Measurements from ENCODE around the gene HOMER2. TPM values are rescaled to one million over a fixed set of nuclear protein-coding genes. Genes with fewer than 3 reads are reported as not detected.
"Not testable (repeated sequence)": the region's sequence is repeated elsewhere in the genome, so short reads cannot be mapped to it uniquely, and the experiment has no call there.

The HOMER2 gene
- 59.0 TPM for total RNA-seq (ENCODE audit: insufficient read depth, low replicate concordance)

DNA sequence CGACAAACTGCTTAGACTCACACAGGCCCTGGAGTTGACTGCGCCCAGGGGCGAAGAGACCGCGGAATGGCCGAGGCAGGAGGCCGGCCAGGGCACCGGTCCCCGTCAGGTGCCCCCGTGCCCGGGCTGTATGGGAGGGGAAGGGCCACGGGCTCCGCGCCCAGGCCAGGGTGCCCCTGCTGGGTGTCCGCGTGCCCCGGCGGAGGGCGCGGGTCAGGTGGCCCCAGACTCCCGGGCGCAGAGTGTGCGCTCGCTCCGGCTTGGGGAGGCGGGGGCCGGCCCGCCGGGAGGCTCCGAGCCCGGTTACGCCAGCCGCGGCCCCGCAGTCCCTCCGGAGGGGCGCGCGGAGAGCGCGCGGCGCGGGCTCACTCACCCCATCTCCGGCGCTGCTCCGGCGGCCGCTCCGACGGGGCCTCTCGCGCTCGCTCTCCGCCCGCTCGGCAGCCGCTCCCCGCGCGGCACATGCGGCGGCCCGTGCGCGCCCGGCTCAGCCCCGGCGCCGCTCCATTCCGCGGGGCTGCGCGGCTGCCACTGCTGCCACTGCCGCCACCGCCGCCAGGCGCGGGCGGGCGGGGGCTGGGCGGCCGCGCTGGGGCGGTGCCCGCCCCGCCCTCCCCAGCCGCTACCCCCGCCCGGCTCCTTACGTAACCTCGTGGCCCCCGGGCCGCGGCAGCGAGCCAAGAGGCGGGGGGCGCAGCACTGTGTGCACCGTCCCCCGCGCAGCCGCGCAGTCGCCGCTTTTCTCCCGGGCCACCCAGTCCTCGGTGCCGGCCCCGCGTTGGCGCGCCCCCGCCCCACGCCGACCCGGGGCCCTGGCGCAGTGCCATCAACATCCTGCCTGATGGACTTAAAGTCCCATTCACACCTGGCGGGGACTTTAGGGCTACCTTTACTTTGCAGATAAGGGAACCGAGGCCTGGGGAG is at the start of gene HOMER2:
TSS of gene HOMER2 (minus strand) at position 563 of the 924 bp plus-strand sequence. CDS start at position 378, 185 bp downstream.
- peak; percentile 7 for DNase-seq (ENCODE audit: low spot score)

DNA sequence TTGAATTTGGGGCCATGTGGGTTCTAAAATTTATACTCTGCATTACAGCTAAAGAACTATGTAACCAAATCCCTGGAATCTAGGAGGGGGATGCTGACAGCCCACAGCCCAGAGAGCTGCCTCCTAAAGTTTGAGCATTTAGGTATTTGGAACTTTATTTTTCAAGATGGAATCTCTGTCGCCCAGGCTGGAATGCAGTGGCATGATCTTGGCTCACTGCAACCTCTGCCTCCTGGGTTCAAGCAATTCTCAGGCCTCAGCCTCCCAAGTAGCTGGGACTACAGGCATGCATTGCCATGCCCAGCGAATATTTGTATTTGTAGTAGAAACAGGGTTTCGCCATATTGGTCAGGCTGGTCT is 48.1 kb upstream of the HOMER2 start:
- DNase-seq (ENCODE audit: low spot score): not testable (repeated sequence)

DNA sequence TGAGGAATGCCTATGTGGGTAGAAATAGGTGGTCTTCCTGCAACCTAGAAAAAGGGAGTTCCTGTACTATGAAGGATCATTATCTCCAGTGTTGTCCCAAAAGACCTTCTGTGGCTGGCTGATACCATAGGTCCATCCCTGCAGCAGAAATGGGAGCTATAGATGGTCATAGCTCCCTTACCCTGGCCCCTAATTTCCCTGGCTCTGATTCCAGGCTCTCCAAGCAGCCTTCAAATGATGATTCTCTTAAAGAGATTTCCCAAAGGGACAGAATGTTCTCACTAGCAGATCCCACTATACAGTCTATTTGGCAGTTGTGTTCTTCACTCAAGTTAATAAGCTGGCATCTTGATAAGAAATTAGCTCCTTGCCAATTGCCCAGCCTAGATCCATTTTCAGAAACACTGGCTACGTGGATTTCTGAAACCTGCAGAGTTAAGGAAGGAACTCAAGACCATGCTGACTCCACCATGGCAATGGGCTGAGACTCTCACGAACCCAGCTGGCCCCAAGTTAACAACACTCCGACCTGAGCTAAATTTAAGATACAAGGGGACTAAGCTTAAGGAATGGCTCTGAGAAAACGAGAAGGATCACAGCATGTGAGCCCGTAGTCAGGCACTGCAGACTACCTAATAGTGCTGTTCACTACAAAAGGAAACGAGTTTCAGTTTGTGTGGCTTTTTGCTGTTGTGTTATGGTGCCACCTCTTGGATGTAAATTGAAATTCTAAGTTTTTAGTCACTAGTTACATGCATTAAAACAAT is 47.6 kb upstream of the HOMER2 start:
- DNase-seq (ENCODE audit: low spot score): peak; percentile 64

DNA sequence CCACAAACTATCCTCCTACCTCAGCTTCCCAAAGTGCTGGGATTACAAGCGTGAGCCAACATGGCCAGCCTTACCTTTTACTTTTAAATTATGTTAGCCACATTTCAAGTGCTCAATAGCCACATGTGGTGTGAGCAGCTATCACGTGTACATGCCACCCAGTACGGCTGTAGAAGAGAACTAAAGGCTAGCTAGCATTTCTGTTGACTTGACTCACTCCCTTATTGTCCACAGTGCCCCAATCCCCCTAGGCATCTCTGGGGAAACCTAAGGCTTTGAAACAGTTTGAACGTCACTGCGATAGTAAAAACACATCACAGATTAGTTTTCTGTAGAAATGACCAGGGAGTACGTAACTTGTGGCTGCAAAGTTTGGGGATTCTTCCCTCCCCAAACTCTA is 46.9 kb upstream of the HOMER2 start:
- DNase-seq (ENCODE audit: low spot score): no peak

DNA sequence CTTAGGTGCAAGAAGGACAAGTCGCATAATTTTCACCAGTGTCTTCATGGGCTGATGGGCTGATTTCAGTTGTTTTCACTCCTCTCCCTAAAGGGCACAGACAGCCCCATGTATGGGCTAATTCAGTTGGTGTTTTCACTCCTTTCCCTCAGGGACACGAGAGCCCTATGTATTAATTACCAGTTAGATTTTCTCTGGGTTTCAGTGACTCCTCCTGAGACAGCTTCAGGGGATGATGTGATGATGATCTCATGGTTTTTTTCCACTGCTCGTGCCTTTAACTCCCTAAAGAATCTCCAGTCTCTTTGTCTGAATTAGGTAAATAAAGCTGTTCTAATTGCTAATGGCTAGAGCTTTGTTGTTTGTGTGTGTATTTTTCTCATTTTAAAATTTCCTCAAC is 43.4 kb upstream of the HOMER2 start:
- DNase-seq (ENCODE audit: low spot score): no peak

DNA sequence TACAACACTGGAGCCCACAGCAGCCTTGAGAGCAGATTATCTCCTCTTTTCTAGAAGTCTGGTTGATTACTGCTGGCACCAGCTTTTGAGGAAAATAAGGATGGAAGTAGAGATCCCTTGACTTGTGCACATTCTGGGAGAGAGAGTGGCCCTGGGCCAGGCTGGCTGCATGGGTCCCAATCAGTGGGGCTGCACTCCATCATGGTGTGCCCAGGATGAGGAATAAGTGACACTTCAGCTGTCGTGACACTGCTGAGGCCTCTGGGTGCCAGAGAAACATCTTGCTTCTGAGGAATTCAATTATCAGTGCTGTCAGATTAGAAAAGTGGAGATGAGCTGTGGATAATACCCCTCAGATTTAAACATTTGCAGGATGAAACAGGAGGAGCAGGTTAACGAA is 42.6 kb upstream of the HOMER2 start:
- no peak for DNase-seq (ENCODE audit: low spot score)

DNA sequence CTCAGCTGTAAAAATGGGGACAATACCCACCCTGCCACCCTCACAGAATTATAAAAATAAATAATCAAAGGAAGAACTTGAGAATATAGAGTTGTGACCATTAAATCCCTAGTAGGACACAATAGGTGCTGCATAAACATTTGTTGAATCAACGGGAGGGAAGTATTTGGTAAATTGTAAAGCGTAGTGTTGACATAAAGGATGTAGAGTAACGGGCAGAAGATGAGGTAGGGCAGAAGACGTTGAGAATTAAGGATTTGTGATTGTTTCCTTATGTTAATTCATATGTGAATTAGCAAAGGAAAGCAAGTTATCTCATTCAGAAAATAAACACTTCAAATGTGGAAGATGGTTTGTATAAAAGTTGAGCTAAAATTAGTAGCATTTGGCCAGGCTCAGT is 40.6 kb upstream of the HOMER2 start:
- DNase-seq (ENCODE audit: low spot score): no peak

DNA sequence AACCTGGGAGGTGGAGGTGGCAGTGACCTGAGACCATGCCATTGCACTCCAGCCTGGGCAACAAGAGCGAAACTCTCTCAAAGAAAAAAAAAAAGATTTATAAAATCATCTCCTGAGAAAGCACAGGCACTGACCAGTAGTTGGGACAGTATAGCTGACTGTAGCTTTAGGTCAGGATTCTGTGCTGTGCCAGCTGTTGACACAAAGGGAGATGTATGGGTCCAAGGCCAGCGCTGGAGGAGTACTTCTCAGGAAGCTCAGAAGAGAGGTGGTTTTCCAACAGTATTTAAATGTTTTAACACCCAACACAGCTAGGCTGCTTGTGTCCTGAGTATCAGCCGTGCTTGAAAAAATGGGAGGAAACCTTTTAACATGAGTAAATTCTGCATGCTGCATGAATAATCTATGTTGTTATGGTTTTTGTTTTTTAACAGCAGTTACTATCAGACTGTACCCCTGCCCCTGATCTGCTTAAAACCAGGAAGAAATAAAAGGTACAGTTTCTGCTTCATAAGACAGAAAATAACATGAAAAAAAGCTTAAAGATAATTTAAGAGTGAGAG is 40.0 kb upstream of the HOMER2 start:
- DNase-seq (ENCODE audit: low spot score): no peak

DNA sequence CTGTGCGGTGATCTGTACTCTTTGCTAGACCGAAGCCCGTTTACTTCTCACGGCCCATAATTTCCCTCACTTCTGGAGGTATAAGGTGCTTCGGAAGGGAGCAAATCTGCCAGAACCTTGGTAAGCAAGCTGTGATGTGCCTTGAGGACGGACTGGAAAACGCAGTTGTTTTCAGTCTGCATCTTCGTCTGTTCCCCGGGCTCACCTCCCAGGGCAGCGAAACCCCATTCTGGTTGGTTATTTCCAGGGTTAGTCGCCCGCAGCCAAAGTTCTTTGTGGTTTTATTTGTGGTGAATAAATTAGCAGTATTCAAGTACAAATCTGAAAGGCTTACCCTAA is 33.9 kb upstream of the HOMER2 start:
- DNase-seq (ENCODE audit: low spot score): no peak

DNA sequence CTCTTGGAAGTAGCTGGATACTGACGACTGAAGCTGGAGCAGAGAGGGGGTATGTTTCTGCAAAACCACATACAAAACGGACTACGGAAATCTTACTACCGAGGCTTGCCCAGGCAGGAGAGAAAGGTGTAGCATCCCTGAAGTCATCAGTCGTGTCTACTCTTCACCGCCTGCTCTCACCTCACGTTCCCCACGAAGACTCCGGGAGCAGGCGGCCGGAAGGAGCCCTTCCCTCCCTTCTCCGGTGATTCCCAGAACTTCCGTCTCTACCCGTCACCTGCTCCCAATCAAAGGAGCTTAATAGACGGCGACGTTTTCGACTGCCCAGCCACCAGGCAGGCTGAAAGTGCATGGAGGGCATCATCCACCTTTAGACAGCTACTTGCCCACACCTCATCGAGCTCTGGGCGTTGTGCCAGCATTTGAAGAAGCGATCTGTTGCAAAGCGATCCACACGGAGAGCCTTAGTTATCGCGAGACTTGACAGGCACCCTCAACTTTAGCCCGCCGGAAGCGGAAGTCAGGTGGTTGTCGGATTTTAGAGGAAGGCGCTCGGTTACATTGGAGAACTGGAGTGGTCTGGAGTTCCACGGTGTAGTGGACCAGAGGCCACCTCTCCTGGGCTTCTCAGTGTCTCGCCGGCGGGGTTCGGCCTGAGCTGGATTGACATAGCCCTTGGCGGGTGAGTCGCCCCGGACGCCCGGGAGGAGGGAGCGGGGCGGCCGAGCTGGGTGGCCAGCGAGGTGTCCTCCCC is 33.3 kb upstream of the HOMER2 start, which contains the start of gene RAMAC:
TSS of gene RAMAC (plus strand) at position 523 of the 754 bp plus-strand sequence. CDS start 2,809 bp downstream, outside the sequence.
- DNase-seq (ENCODE audit: low spot score): peak; percentile 98

DNA sequence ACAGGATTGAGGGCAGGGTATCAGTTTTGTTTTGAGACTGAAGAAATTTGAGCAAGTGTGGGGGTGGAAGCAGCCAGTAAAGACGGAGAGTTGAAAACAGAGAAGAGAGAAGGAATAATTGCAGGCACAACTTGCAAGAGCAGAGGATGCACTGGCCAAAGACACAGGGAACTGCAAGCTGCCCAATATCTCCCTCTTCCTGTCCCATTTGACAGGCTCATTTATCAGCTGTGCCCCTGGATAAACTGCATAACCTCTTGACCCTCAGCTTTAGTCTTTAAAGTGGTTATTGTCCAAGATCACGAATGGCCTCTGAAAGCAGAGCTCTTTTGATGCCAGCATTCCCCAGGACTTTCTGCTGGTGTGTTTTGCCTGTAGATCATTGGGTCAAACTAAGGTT is 28.5 kb upstream of the HOMER2 start:
- DNase-seq (ENCODE audit: low spot score): no peak

DNA sequence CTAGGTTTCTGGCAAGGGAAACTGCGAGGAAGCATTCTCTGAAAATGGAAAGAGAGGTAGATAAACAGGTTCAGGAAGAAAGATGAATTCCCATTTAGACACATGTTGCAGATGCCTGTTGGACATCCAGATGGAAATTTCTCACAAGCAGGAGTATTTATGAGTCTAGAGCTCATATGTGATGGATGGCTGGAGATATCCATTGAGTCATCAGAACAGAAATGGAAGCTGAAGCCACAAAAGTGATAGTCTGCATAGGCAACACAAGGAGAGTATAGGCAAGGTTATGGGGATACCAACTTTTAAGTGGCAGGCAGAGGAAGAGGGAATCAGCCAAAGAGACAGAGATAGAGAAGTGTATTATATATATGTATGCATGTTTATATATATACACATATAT is 27.2 kb upstream of the HOMER2 start:
- DNase-seq (ENCODE audit: low spot score): no peak

DNA sequence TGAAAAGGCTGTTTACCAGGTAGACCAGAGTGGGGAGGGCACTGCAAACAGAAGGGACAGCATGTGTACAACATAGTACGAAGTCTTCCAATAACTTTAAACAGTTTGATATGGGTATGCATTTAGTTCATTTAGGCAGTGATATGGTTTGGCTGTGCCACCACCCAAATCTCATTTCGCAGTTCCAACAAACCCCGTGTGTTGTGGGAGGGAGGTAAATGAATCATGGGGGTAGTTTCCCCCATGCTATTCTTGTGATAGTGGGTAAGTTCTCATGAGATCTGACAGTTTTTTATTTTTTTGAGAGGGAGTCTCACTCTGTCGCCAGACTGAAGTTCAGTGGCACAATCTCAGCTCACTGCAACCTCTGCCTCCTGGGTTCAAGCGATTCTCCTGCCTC is 25.9 kb upstream of the HOMER2 start:
- no peak for DNase-seq (ENCODE audit: low spot score)

DNA sequence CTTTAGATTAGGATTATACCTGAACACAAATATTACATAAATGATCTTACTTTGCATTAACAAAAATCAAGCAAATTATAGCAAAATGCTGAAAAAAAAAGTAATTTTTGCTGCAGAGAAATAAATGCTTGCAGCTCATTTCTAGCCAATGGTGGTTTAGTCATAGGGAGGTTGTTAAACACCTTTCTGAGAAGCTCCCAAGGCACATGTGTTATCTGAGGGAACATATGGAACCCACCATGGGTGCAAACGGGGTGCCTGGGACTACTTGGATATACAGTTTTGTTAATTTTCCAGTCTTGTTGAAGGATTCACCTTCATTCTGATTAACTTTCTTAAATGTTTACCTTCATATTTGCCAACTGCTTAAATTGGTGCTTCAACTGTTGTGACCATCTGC is 24.6 kb upstream of the HOMER2 start:
- no peak for DNase-seq (ENCODE audit: low spot score)

DNA sequence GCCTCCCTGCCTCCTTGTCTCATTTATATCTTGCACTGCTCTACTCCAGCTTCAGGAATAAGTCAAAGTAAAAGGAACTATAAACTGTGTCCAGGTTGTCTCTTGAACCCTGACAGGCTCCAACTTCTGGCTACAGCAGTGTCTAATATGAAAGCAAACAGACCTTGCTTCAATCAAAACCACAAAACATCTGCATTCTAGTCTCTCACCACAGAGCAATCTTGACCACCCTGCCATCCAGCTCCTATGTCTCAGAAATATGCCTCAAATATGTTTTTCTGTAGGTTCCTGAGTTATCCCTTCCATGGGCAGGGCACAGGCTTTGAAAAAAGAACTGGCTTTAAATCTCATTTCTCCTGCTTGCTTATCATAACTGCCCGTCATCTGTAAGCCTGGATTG is 20.5 kb upstream of the HOMER2 start:
- DNase-seq (ENCODE audit: low spot score): no peak

DNA sequence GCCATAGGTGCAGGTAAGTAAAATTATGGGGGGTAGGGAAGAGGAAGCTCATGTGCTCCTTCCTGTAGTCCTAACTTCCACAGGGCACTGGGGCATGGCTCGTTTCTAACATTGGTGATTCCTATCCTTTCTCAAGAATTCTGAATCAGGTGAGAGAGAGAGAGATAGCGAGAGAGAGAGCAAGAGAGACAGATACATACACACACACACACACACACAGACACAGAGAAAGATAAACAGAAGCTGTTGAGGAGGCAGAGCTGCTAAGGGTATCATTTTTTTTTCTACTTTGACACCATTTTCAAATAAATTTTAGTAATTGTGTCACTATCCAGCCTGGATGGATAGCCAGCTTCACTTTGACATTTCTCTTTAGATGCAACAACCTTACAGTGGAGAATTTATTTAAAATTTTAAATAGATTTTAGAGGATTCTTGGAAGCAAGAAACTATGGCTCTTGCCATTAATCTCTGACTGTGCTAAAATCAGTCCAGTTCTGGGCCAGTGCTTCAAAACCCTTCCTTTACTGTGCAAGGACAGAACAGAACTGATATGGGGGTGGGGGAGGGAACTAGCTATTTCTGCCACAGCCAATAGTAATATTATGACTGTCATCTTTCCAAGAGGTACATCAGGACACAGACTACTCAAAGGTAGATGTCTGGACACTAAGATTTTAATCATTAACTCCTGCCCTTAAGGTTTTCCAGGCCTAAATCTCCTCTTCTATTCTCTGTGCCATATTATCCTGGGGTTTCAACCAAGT is 18.9 kb upstream of the HOMER2 start:
- DNase-seq (ENCODE audit: low spot score): no peak

DNA sequence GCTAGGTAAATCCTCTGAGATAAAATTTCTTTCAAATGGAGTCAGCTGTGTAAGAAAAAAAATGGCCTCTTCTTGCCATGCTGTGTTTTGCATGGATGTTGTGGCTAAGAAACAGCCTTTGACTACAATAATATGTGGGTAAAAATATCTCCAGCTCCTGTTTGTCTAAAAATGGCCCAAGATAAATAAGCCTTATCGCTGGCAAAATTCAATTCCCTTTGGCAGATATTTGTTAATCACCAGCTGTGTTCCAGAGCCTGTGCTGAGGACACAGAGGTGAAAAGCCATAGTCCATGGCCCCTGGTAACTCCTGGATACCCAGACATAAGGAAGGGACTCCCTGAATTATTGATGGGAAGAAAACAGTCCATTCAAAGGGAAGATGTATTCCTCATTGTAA is 18.2 kb upstream of the HOMER2 start:
- no peak for DNase-seq (ENCODE audit: low spot score)

DNA sequence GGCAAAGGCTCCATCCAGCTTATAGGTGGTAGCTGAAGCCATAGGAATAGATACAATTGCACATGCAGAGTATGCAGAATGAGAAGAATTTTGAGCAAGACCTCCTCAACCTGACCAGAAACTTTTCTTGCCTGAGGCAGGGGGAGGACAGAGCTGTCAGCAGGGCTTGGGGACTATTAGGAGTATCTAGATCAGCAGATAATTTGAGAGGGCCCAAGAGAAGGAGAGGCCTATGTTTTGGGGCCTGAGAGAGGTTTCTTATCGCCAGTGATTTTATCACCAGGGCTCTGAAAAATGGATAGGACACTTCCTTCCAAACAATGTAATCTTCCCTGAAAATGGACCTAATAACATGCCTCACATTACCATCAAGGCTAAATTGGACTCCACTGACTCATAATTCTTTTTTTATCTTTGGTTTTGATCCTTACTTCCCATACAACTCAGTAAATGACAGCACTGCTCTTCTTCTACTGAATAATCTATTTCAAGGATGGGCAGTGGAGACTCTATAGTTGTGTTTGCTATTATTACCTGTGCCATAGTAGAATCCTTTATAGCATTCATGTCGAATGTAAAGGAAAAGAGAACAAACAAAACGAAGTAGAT is 17.7 kb upstream of the HOMER2 start:
- no peak for DNase-seq (ENCODE audit: low spot score)

DNA sequence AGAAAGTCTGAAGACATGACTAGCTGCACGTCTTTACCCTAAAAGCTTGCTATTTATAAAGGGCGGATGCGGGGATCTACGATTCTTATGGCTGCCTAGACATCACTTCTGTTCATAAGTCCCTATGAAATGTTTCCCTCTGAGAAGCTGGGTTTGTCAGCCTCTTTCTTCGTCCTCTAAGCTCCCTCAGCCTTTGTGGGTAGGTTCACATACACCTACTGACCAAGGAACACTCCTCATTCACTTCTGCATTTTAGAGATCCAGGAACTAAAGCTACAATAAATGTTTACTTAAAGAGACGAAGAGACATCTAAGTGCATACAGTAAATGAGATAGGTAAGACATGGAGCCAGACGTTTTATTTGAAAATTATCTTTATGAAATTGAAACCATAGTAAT is 16.8 kb upstream of the HOMER2 start:
- no peak for DNase-seq (ENCODE audit: low spot score)

DNA sequence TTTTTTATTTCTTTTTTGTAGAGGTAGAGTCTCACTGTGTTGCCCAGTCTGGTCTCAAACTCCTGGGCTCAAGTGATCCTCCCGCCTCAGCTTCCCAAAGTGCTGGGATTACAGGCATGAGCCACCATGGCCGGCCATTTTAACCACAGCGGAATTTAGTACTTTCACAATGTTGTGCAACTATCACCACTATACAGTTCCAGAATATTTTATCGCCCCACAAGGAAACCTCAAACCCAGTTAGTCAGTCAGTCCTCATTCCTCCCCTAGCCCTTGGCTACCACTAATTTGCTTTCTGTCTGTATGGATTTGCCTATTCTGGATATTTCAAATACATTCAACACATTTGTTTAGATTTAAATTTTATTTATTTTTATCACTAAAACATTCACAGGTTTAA is 15.5 kb upstream of the HOMER2 start:
- no peak for DNase-seq (ENCODE audit: low spot score)

DNA sequence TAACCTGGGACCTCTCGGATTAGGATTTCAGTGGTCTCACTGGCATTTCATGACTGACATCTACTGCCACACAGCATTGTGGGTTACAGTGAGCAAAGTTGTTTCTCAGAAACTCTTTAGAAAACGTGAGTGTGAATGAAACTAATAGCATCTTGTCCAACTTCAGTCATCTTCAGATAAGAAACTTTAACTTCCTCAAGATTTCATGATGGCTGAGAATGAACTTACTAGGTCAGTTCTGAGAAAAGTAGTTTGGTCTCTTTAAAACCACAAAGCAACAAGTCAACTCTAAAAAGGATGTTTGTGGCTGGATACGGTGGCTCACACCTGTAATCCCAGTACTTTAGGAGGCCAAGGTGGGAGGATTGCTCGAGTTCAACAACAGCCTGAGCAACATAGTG is 14.2 kb upstream of the HOMER2 start:
- DNase-seq (ENCODE audit: low spot score): no peak

Data from umbilical cord (tissue), 2 donors.